Measurements from ENCODE around the gene MYCN. TPM values are rescaled to one million over a fixed set of nuclear protein-coding genes. Genes with fewer than 3 reads are reported as not detected.

The MYCN gene
- total and polyA plus RNA-seq, 2 of the 13 experiments (the other 11 are each of a cell fraction or from before 2014, with no cell fraction given) = not detected

- no peak for TF ChIP-seq ZNF318 (CRISPR knock-in tag; IDR thresholded peaks at IDR 0.05)
- no peak for TF ChIP-seq AHDC1 (CRISPR knock-in tag; IDR thresholded peaks at IDR 0.05; ENCODE audit: borderline replicate concordance)
- TF ChIP-seq ZBTB21 (CRISPR knock-in tag; IDR thresholded peaks at IDR 0.05) = no peak
- TF ChIP-seq ATF1 (CRISPR knock-in tag; IDR thresholded peaks at IDR 0.05) = no peak
- no peak for TF ChIP-seq ZNF446 (CRISPR knock-in tag; IDR thresholded peaks at IDR 0.05)
- no peak for TF ChIP-seq HNRNPL (IDR thresholded peaks at IDR 0.05; ENCODE audit: low read depth, low read length)
- no peak for TF ChIP-seq NCOR1 (IDR thresholded peaks at IDR 0.05; ENCODE audit: borderline replicate concordance, low read length)
- TF ChIP-seq RAD51 (IDR thresholded peaks at IDR 0.05; ENCODE audit: borderline replicate concordance) = no peak
These were observed 16.7 kb downstream of the MYCN start (continued) for GRCh38 chr2:15956751-15957736.

Measured in HepG2 (cell line).